Limb (tissue), 2 donors: ENCODE data around the gene SEMA4D.

Experiments
- DNase-seq, 2 donors: peaks; one replicate each; pipeline ENCODE4 v3.0.0-alpha.2; 2016; ENCODE audit errors: extremely low spot score in 2 of 2

SEMA4D gene

GRCh38 chr9:89388084-89388867, 109.6 kb downstream of the SEMA4D start:
- DNase-seq, result no peak

- no peak for DNase-seq
These were observed 110.6 kb downstream of the SEMA4D start for GRCh38 chr9:89387197-89387849.

GRCh38 chr9:89386797-89387196, 111.1 kb downstream of the SEMA4D start:
- no peak for DNase-seq

GRCh38 chr9:89386206-89386605, 111.7 kb downstream of the SEMA4D start:
- DNase-seq, result no peak

GRCh38 chr9:89384783-89385182, 113.1 kb downstream of the SEMA4D start:
- DNase-seq, result no peak

- DNase-seq, result no peak
These were observed 114.1 kb downstream of the SEMA4D start for GRCh38 chr9:89383721-89384300.

GRCh38 chr9:89383030-89383720, 114.7 kb downstream of the SEMA4D start:
- no peak for DNase-seq

GRCh38 chr9:89382026-89382986, 115.6 kb downstream of the SEMA4D start:
- DNase-seq, result no peak

- no peak for DNase-seq
These were observed 116.7 kb downstream of the SEMA4D start for GRCh38 chr9:89381308-89381609.

- no peak for DNase-seq
These were observed 117.2 kb downstream of the SEMA4D start for GRCh38 chr9:89380437-89381307.

- DNase-seq, result no peak
These were observed 118.3 kb downstream of the SEMA4D start for GRCh38 chr9:89379508-89380115.

GRCh38 chr9:89379031-89379430, 118.9 kb downstream of the SEMA4D start:
- DNase-seq, result no peak

GRCh38 chr9:89378541-89378940, 119.4 kb downstream of the SEMA4D start:
- no peak for DNase-seq

GRCh38 chr9:89377411-89377810, 120.5 kb downstream of the SEMA4D start:
- DNase-seq, result no peak

GRCh38 chr9:89376741-89377351, 121.1 kb downstream of the SEMA4D start:
- DNase-seq, result no peak

GRCh38 chr9:89376286-89376685, 121.6 kb downstream of the SEMA4D start:
- DNase-seq, result no peak

GRCh38 chr9:89375191-89375760, 122.6 kb downstream of the SEMA4D start:
- DNase-seq, result no peak

GRCh38 chr9:89374176-89374575, 123.7 kb downstream of the SEMA4D start:
- no peak for DNase-seq

GRCh38 chr9:89372979-89373378, 124.9 kb downstream of the SEMA4D start:
- DNase-seq, result no peak
